Lower leg skin (tissue), 4 donors: ENCODE measurements around the gene PFN4. TPM values are rescaled to one million over a fixed set of nuclear protein-coding genes. Genes with fewer than 3 reads are reported as not detected.

Source experiments
- DNase-seq, 2 donors: peaks; one replicate each; pipeline ENCODE4 v3.0.0-alpha.2; 2019; ENCODE audit warnings: low spot score in 2 of 2
- H3K4me3 ChIP-seq: fragments of 200-600 bp; sonication (generic); 2 replicates; pipeline ENCODE4 v1.5.1; 2017; ENCODE audit warnings: mild to moderate bottlenecking, low read depth; ENCODE audit not compliant: poor library complexity, severe bottlenecking
- CTCF ChIP-seq, 3 donors: fragments of 450-650 bp; IDR thresholded peaks; one replicate each; pipeline ENCODE4 v1.5.1; 2016; ENCODE audit warnings: antibody characterized with exemption in 3 of 3, mild to moderate bottlenecking in 3 of 3, moderate library complexity in 2 of 3
- POLR2A ChIP-seq, 2 donors: fragments of 450-650 bp; IDR thresholded peaks; one replicate each; pipeline ENCODE4 v1.6.1; 2016 to 2017; ENCODE audit warnings: antibody characterized with exemption in 2 of 2, mild to moderate bottlenecking in 1 of 2, moderate library complexity in 1 of 2
- WGBS, 2 donors: methylation state at CpG; one replicate each; pipeline ENCODE4 v1.1.5; 2018; 5-methylcytosine and 5-hydroxymethylcytosine counted together
- intact Hi-C: fragments of 100-400 bp; cut with DNase I; formaldehyde crosslinking; loops from one replicate; pipeline ENCODE4 v1.15.0; 2023; ENCODE audit warnings: low total_unique reads
- total RNA-seq, 4 donors: library from RNA; depleted of rRNA; stranded (reverse); fragments of >200 nt; gene quantifications; one replicate each; pipeline ENCODE4 v1.1.0, GENCODE V29; 2016

Gene PFN4
- total RNA-seq, 4 donors from 2014 or later, result 0.65 TPM; not detected in 3

- TF ChIP-seq CTCF (IDR thresholded peaks at IDR 0.05) (no peak), POLR2A (IDR thresholded peaks at IDR 0.05) (no peak)
- intact Hi-C loops, result no loop called here
- 91 to 100% methylated on average over 1 of the region's 1 CpG for WGBS, 2 donors
- no peak for DNase-seq
- H3K4me3 ChIP-seq, result no peak overlapping the region
These were observed 39.4 kb upstream of the PFN4 start for GRCh38 chr2:24162494-24162893.

- no peak for DNase-seq
- intact Hi-C loops, result no loop called here
- TF ChIP-seq CTCF (IDR thresholded peaks at IDR 0.05), result no peak
- TF ChIP-seq POLR2A (IDR thresholded peaks at IDR 0.05), result no peak
- no peak overlapping the region for H3K4me3 ChIP-seq
These were observed 37.6 kb upstream of the PFN4 start for GRCh38 chr2:24160761-24161160.

GRCh38 chr2:24159708-24160107 lies 36.6 kb upstream of the PFN4 start:
- TF ChIP-seq CTCF (IDR thresholded peaks at IDR 0.05) (no peak), POLR2A (IDR thresholded peaks at IDR 0.05) (no peak)
- WGBS, 2 donors, result 92 to 98% methylated on average over 4 of the region's 4 CpGs
- no peak overlapping the region for H3K4me3 ChIP-seq
- DNase-seq, result no peak
- intact Hi-C loops, result no loop called here

- WGBS, 2 donors, result 69 to 90% methylated on average over 5 of the region's 5 CpGs
- H3K4me3 ChIP-seq, result no peak overlapping the region
- TF ChIP-seq CTCF (IDR thresholded peaks at IDR 0.05), result no peak
- no peak for TF ChIP-seq POLR2A (IDR thresholded peaks at IDR 0.05)
- no peak for DNase-seq
- intact Hi-C loops, result no loop called here
These were observed 35.0 kb upstream of the PFN4 start for GRCh38 chr2:24158131-24158530.

GRCh38 chr2:24153478-24153877 lies 30.3 kb upstream of the PFN4 start:
- TF ChIP-seq CTCF (IDR thresholded peaks at IDR 0.05), result no peak
- TF ChIP-seq POLR2A (IDR thresholded peaks at IDR 0.05), result no peak
- intact Hi-C loops, result no loop called here
- no peak for DNase-seq
- WGBS, 2 donors, result 78 to 89% methylated on average over 4 of the region's 4 CpGs
- H3K4me3 ChIP-seq, result no peak overlapping the region

- no peak for DNase-seq
- intact Hi-C loops, result no loop called here
- 95% methylated on average over 5 of the region's 5 CpGs for whole genome bisulfite sequencing, 2 donors
- no peak for TF ChIP-seq POLR2A (IDR thresholded peaks at IDR 0.05)
- no peak for TF ChIP-seq CTCF (IDR thresholded peaks at IDR 0.05)
- no peak overlapping the region for H3K4me3 ChIP-seq
These were observed 29.5 kb upstream of the PFN4 start for GRCh38 chr2:24152413-24153197.
